GM19463 (cell line): Measurements from ENCODE around the gene DCAKD.
"Not testable (repeated sequence)": the region's sequence is repeated elsewhere in the genome, so short reads cannot be mapped to it uniquely, and the experiment has no call there.

ENCODE experiments used
- ATAC-seq: cut with Tn5 transposase; IDR thresholded peaks from one replicate; pipeline ENCODE4 v1.9.1; 2021; ENCODE audit warnings: mild to moderate bottlenecking, moderate library complexity; ENCODE audit not compliant: unreplicated experiment

Gene DCAKD

GRCh38 chr17:45067637-45068036 is 16.2 kb upstream of the DCAKD start:
- ATAC-seq, result no peak

- no peak for ATAC-seq
Observed at GRCh38 chr17:45063198-45063597, 11.8 kb upstream of the DCAKD start.

GRCh38 chr17:45061606-45062205 is 10.3 kb upstream of the DCAKD start:
- no peak for ATAC-seq

- ATAC-seq, result peak; percentile 84
Observed at GRCh38 chr17:45060797-45061605, 9.6 kb upstream of the DCAKD start, which contains the start of gene NMT1. Gene NMT1 (plus strand): TSS chr17:45061317. CDS start chr17:45061330, 13 bp downstream.

- ATAC-seq, result no peak
Observed at GRCh38 chr17:45060382-45060796, 9.0 kb upstream of the DCAKD start.

GRCh38 chr17:45052052-45052772 is 780 bp upstream of the DCAKD start:
- no peak for ATAC-seq

- not testable (repeated sequence) for ATAC-seq
Observed at GRCh38 chr17:45051720-45052051, 254 bp upstream of the DCAKD start.

GRCh38 chr17:45050481-45051059 is 862 bp downstream of the DCAKD start:
- no peak for ATAC-seq

GRCh38 chr17:45048795-45049563 is 2.5 kb downstream of the DCAKD start:
- ATAC-seq, result no peak

- no peak for ATAC-seq
Observed at GRCh38 chr17:45046537-45047125, 4.8 kb downstream of the DCAKD start.

- no peak for ATAC-seq
Observed at GRCh38 chr17:45043813-45044540, 7.5 kb downstream of the DCAKD start.

GRCh38 chr17:45042346-45043120 is 8.9 kb downstream of the DCAKD start:
- ATAC-seq, result no peak

- no peak for ATAC-seq
Observed at GRCh38 chr17:45040459-45040858, 11.0 kb downstream of the DCAKD start.

GRCh38 chr17:45038728-45039634 is 12.5 kb downstream of the DCAKD start:
- no peak for ATAC-seq

- ATAC-seq, result no peak
Observed at GRCh38 chr17:45036691-45037090, 14.7 kb downstream of the DCAKD start.

- no peak for ATAC-seq
Observed at GRCh38 chr17:45035848-45036247, 15.6 kb downstream of the DCAKD start.

- ATAC-seq, result no peak
Observed at GRCh38 chr17:45034599-45034998, 16.8 kb downstream of the DCAKD start.

GRCh38 chr17:45032174-45032541 is 19.3 kb downstream of the DCAKD start:
- no peak for ATAC-seq
